ENCODE measurements around the gene CPB2. TPM values are rescaled to one million over a fixed set of nuclear protein-coding genes. Genes with fewer than 3 reads are reported as not detected.

The CPB2 gene
- total and polyA plus RNA-seq, 3 donors from 2014 or later, result not detected

DNA sequence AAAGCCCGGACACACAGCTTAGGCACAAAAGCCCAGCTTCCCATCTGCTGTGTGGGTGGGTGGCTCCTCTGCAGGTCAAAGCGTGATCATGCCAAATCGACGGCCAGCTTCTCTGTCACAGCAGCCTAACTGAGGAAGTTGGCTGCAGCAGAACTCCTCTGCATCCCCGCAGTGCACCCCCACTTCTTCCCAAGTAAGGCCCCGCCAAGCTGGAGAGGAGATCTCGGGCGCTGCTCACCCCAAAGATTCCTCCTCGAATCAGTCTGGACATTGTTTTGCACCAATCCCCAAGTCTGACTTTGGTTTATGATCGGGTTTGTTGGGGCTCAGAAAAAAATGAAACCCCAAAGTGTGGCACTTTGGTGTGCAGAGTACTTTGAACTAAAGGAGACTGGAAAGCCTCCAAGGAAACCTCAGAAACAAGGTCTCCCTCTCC, 19.7 kb upstream of the CPB2 start:
- Histone ChIP-seq H3K36me3 (ENCODE audit: low read depth, missing control alignments) (no peaks in the 10 kb centered on the region), H3K27ac (no peak overlapping the region), H3K9me3 (no peaks in the 10 kb centered on the region), H3K4me1 (peaks cover 7% of the 10 kb centered on the region), H3K27me3 (no peaks in the 10 kb centered on the region), H3K4me3 (no peak overlapping the region)
- WGBS, 2 donors, result 72 to 85% methylated on average over 10 of the region's 10 CpGs
- TF ChIP-seq, protein P1, sequence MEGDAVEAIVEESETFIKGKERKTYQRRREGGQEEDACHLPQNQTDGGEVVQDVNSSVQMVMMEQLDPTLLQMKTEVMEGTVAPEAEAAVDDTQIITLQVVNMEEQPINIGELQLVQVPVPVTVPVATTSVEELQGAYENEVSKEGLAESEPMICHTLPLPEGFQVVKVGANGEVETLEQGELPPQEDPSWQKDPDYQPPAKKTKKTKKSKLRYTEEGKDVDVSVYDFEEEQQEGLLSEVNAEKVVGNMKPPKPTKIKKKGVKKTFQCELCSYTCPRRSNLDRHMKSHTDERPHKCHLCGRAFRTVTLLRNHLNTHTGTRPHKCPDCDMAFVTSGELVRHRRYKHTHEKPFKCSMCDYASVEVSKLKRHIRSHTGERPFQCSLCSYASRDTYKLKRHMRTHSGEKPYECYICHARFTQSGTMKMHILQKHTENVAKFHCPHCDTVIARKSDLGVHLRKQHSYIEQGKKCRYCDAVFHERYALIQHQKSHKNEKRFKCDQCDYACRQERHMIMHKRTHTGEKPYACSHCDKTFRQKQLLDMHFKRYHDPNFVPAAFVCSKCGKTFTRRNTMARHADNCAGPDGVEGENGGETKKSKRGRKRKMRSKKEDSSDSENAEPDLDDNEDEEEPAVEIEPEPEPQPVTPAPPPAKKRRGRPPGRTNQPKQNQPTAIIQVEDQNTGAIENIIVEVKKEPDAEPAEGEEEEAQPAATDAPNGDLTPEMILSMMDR (IDR thresholded peaks at IDR 0.05), result no peak
- TF ChIP-seq POLR2A (IDR thresholded peaks at IDR 0.05), result no peak
- DNase-seq, result no peak
- intact Hi-C loops (cut with DNase I; ENCODE audit: low total_unique reads), result no loop called here

DNA sequence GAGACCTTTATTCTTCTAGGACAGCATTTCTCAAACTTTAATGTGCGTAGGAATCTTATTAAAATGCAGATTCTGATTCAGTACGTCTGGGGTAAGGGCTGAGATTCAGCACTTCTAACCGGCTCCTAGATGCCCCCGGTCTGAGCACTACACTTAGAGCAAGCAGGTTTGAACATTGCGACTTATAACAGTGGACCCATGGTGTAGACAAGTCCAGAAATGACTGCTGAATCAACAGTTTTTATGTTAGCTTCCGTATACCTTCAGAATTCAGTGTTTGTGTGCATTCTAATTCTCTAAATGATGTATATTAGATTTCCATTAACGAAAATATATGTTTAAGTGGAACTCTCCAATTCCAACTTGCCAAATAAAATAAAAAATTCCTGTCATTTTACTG, 17.5 kb upstream of the CPB2 start:
- H3K36me3 ChIP-seq (ENCODE audit: low read depth, missing control alignments), result no peaks in the 10 kb centered on the region
- H3K27ac ChIP-seq, result no peak overlapping the region
- H3K4me1 ChIP-seq, result peaks cover 7% of the 10 kb centered on the region
- intact Hi-C loops (cut with DNase I; ENCODE audit: low total_unique reads), result no loop called here
- TF ChIP-seq, protein P1 (IDR thresholded peaks at IDR 0.05), result no peak
- no peak for TF ChIP-seq POLR2A (IDR thresholded peaks at IDR 0.05)
- no peaks in the 10 kb centered on the region for H3K9me3 ChIP-seq
- no peaks in the 10 kb centered on the region for H3K27me3 ChIP-seq
- 93 to 95% methylated on average over 7 of the region's 7 CpGs for WGBS, 2 donors
- H3K4me3 ChIP-seq, result no peak overlapping the region
- DNase-seq, result no peak

DNA sequence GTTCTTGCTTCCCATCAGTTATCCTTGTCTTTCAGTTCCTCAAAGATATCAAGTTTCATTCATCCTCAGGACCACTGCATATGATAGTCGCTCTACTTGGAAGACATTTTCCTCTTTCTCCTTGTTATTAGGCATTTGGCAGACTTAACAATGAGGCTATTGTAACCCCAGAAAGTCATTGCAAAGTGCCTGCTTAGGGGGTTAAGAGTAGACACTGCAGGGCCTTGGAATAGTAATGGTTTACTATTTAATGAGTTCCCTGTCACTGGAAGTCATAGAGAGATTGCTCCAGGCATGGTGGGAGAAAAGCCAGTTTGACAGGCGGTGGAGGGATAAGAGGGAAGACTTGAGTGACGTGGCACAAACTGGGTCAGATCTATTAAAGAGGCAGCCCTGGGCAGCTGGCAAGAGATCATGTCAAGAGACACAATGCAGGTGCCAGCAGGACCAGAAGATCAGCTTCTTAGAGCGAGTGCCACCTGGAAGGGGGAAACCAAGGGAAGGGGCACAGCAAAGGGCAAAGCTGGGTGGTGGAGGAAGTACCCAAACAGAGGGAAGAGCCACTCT, 16.8 kb upstream of the CPB2 start:
- TF ChIP-seq, protein P1 (IDR thresholded peaks at IDR 0.05), result no peak
- TF ChIP-seq POLR2A (IDR thresholded peaks at IDR 0.05), result no peak
- no peaks in the 10 kb centered on the region for H3K9me3 ChIP-seq
- H3K27ac ChIP-seq, result no peak overlapping the region
- peaks cover 7% of the 10 kb centered on the region for H3K4me1 ChIP-seq
- H3K4me3 ChIP-seq, result no peak overlapping the region
- WGBS, 2 donors, result 73 to 74% methylated on average over 4 of the region's 4 CpGs
- intact Hi-C loops (cut with DNase I; ENCODE audit: low total_unique reads), result no loop called here
- no peak for DNase-seq
- H3K36me3 ChIP-seq (ENCODE audit: low read depth, missing control alignments), result no peaks in the 10 kb centered on the region
- H3K27me3 ChIP-seq, result no peaks in the 10 kb centered on the region

DNA sequence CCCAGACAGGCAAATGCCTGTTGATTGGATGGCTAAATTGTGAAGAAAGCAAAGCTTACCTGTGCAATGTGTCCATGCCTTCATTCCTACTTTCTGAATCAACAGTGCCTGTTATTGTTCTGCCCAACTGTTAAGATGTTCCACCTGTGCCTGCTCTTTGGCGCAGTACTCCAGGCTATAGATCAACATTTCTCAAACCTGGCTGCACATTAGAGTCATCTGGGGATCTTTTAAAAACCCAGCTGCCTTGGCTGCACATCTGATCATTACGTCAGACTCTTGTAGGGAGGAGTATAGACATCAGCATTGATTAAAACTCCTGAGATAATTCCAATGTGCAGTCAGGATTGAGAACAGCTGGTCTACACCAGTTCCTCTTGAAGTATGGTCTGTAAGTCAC, 16.2 kb upstream of the CPB2 start:
- no peak overlapping the region for H3K27ac ChIP-seq
- no peaks in the 10 kb centered on the region for H3K27me3 ChIP-seq
- peaks cover 7% of the 10 kb centered on the region for H3K4me1 ChIP-seq
- no peak overlapping the region for H3K4me3 ChIP-seq
- no peak for TF ChIP-seq POLR2A (IDR thresholded peaks at IDR 0.05)
- TF ChIP-seq, protein P1 (IDR thresholded peaks at IDR 0.05), result no peak
- 66 to 68% methylated on average over 2 of the region's 2 CpGs for WGBS, 2 donors
- H3K9me3 ChIP-seq, result no peaks in the 10 kb centered on the region
- intact Hi-C loops (cut with DNase I; ENCODE audit: low total_unique reads), result no loop called here
- H3K36me3 ChIP-seq (ENCODE audit: low read depth, missing control alignments), result no peaks in the 10 kb centered on the region
- DNase-seq, result no peak

Measured in testis (tissue), 3 donors.